Thyroid gland (tissue), 4 donors: ENCODE measurements around the gene SAT2.

Experiments
- POLR2A ChIP-seq, 2 donors: fragments of 450-650 bp; IDR thresholded peaks; one replicate each; pipeline ENCODE4 v1.6.1; 2017; ENCODE audit warnings: antibody characterized with exemption in 2 of 2, mild to moderate bottlenecking in 2 of 2, moderate library complexity in 1 of 2
- TF ChIP-seq, protein P1 (sequence below), 6 experiments: fragments of 200-600 bp in 3 of 6; fragments of 450-650 bp in 3 of 6; sonication (generic) in 3 of 6; IDR thresholded peaks; one replicate each; pipeline ENCODE4 v1.5.1; 2016 to 2019; ENCODE audit warnings: antibody characterized with exemption in 6 of 6, mild to moderate bottlenecking in 2 of 6, inconsistent platforms in 1 of 6, moderate library complexity in 1 of 6

DNA sequence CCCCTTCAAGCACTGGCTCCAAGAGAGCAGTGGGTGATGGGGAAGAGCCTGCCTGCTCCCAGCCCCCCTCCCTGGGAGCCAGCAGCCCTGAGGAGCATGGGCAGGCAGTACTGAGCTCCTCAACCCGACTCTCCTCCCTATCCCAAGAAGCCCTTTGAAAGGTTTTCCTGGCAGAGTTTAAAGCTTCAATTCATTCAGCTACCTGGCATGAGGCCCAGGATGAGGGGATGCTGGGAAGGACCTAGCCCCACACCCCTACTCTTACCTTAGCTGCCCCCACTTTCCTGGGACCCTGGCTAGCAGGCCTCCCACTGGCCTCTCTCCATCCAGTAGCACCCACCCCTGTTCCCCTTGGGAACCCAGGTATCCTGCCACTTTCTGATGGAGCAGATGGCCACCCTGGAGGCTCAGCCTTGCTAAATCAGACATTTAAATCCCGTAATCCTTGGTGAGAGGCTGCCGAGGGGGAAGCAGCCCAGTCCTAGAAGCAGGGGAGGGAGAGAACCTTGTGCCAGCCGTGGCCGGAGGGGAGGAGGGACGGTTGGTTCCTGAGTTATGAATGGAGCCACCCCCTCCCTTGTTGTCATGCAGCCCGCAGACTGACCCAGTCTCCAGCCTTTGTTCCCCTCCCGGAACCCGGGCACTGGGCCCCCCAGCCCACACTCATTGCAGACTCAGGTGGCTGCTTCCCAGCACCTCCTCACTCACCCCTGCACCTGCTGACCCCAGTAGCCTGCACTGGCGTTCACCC lies 40.2 kb upstream of the SAT2 start:
- TF ChIP-seq, protein P1, sequence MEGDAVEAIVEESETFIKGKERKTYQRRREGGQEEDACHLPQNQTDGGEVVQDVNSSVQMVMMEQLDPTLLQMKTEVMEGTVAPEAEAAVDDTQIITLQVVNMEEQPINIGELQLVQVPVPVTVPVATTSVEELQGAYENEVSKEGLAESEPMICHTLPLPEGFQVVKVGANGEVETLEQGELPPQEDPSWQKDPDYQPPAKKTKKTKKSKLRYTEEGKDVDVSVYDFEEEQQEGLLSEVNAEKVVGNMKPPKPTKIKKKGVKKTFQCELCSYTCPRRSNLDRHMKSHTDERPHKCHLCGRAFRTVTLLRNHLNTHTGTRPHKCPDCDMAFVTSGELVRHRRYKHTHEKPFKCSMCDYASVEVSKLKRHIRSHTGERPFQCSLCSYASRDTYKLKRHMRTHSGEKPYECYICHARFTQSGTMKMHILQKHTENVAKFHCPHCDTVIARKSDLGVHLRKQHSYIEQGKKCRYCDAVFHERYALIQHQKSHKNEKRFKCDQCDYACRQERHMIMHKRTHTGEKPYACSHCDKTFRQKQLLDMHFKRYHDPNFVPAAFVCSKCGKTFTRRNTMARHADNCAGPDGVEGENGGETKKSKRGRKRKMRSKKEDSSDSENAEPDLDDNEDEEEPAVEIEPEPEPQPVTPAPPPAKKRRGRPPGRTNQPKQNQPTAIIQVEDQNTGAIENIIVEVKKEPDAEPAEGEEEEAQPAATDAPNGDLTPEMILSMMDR (IDR thresholded peaks at IDR 0.05) = no peak
- no peak for TF ChIP-seq POLR2A (IDR thresholded peaks at IDR 0.05)
